K562 (cell line): ENCODE data around the gene LINS1. TPM values are rescaled to one million over a fixed set of nuclear protein-coding genes. Genes with fewer than 3 reads are reported as not detected.

ENCODE experiments used
- ATAC-seq: fragments of 200-7000 bp; cut with Tn5 transposase; 3 replicates; pipeline ENCODE4 v1.9.1; 2020; ENCODE audit warnings: moderate library complexity
- BruUV-seq: library from RNA; stranded (reverse); fragments of 400-500 nt; replicated peaks from 2 replicates; lab custom pipeline; 2021; lab: Mats Ljungman, UMichigan
- CTCF ChIA-PET: fragments of 300-600 bp; formaldehyde crosslinking; extraction: SDS; loops from one replicate; lab custom pipeline; 2021; ENCODE audit warnings: low intra/inter-chr PET ratio; lab: Yijun Ruan, JAX
- POLR2A ChIA-PET: fragments of 300-600, 350-650 bp; sonication (Branson Sonifier 250); formaldehyde crosslinking; extraction: SDS; loops from one replicate; lab custom pipeline; 2021; ENCODE audit warnings: antibody characterized with exemption, inconsistent platforms; lab: Yijun Ruan, JAX
- DNase-seq, 4 experiments: peaks; one replicate each; pipeline versions ENCODE4 v3.0.0 to v3.0.0-alpha.2; 2011 to 2018; ENCODE audit warnings: low spot score in 3 of 4, mixed read lengths in 3 of 4; ENCODE audit errors: extremely low read depth in 1 of 4
- FAIRE-seq: peaks from 2 replicates; lab custom pipeline; 2011; peaks lifted over from hg19 to GRCh38; lab: Jason Lieb, UNC
- H2AFZ ChIP-seq: 2 replicates; pipeline ENCODE4 v1.6.0; 2011; ENCODE audit warnings: low read depth, low read length, control low read depth, inconsistent platforms
- H3K27ac ChIP-seq: fragments of 200-600 bp; 3 replicates; pipeline ENCODE4 v1.8.0; 2011; ENCODE audit warnings: low read depth, mild to moderate bottlenecking, control low read depth, inconsistent platforms, low read length, moderate library complexity, mixed read lengths; ENCODE audit errors: extremely low read depth
- H3K27me3 ChIP-seq, 2 experiments: fragments of 300-600 bp in 1 of 2; 2 replicates in 1 of 2; 3 replicates in 1 of 2; pipeline versions ENCODE4 v1.6.0 to v1.8.0; 2011; ENCODE audit warnings: inconsistent platforms in 2 of 2, low read length in 2 of 2, mild to moderate bottlenecking in 1 of 2, mixed read lengths in 1 of 2, moderate library complexity in 1 of 2; ENCODE audit not compliant: control insufficient read depth in 2 of 2, insufficient read depth in 2 of 2
- H3K36me3 ChIP-seq: fragments of 300-600 bp; 3 replicates; pipeline ENCODE4 v1.8.0; 2011; ENCODE audit warnings: mild to moderate bottlenecking, low read length, inconsistent platforms; ENCODE audit not compliant: control insufficient read depth, insufficient read depth
- H3K4me1 ChIP-seq, 2 experiments: fragments of 200-600 bp in 1 of 2; replicated peaks in 1 of 2; 2 replicates in 1 of 2; 3 replicates in 1 of 2; pipeline versions ENCODE4 v1.5.1 to v1.8.0; 2011; ENCODE audit warnings: inconsistent platforms in 2 of 2, low read length in 2 of 2, mild to moderate bottlenecking in 1 of 2, mixed read lengths in 1 of 2, moderate library complexity in 1 of 2; ENCODE audit not compliant: control insufficient read depth in 2 of 2, insufficient read depth in 2 of 2
- H3K4me2 ChIP-seq: 2 replicates; pipeline ENCODE4 v1.6.1; 2011; ENCODE audit warnings: low read length, control low read depth, inconsistent platforms, mixed read lengths; ENCODE audit not compliant: insufficient read depth
- H3K4me3 ChIP-seq: fragments of 200-600 bp; sonication (generic), shearing (Covaris generic); 2 replicates; pipeline ENCODE4 v1.5.1; 2016; ENCODE audit warnings: control low read depth, inconsistent platforms
- H3K79me2 ChIP-seq: fragments of 200-600 bp; 3 replicates; pipeline ENCODE4 v1.8.0; 2011; ENCODE audit warnings: low read length, inconsistent platforms; ENCODE audit not compliant: control insufficient read depth, insufficient read depth
- H3K9ac ChIP-seq, 2 experiments: 2 replicates each; pipeline versions ENCODE4 v1.6.0 to v1.6.1; 2011; ENCODE audit warnings: low read depth in 2 of 2, low read length in 2 of 2, control low read depth in 1 of 2, inconsistent platforms in 1 of 2, mild to moderate bottlenecking in 1 of 2, mixed read lengths in 1 of 2; ENCODE audit not compliant: insufficient read depth in 1 of 2
- H3K9me1 ChIP-seq: one replicate; pipeline ENCODE4 v1.6.0; 2011; ENCODE audit warnings: inconsistent platforms, mild to moderate bottlenecking, low read length, moderate library complexity; ENCODE audit not compliant: control insufficient read depth, insufficient read depth
- H3K9me3 ChIP-seq: replicated peaks from 2 replicates; pipeline ENCODE4 v1.5.1; 2011; ENCODE audit warnings: low read depth, low read length, inconsistent platforms; ENCODE audit not compliant: control insufficient read depth, insufficient read depth
- H4K20me1 ChIP-seq: replicated peaks from 2 replicates; pipeline ENCODE4 v1.6.1; 2011; ENCODE audit warnings: low read length, inconsistent platforms, mixed read lengths; ENCODE audit not compliant: control insufficient read depth, insufficient read depth
- ARID1B ChIP-seq: fragments of 450-650 bp; IDR thresholded peaks from 2 replicates; pipeline ENCODE4 v1.6.1; 2016; ENCODE audit warnings: antibody characterized with exemption, mild to moderate bottlenecking, inconsistent platforms
- CTCF ChIP-seq, 3 experiments: IDR thresholded peaks in 2 of 3; conservative IDR thresholded peaks in 1 of 3; 2 replicates each; pipeline ENCODE4 v1.5.1; 2011 to 2012; ENCODE audit warnings: low read length in 3 of 3, mild to moderate bottlenecking in 3 of 3, control low read depth in 2 of 3, improper control_type of control experiment in 1 of 3, inconsistent platforms in 1 of 3, low read depth in 1 of 3, mixed read lengths in 1 of 3, moderate library complexity in 1 of 3; ENCODE audit not compliant: insufficient read depth in 2 of 3
- JUND ChIP-seq, 2 experiments: IDR thresholded peaks; 2 replicates in 1 of 2; 3 replicates in 1 of 2; pipeline ENCODE4 v1.6.1; 2011; ENCODE audit warnings: borderline replicate concordance in 2 of 2, low read depth in 2 of 2, low read length in 2 of 2, improper control_type of control experiment in 1 of 2, missing biosample characterization in 1 of 2, missing genetic modification characterization in 1 of 2, missing genetic modification reagents in 1 of 2
- KAT8 ChIP-seq: fragments of 450-650 bp; IDR thresholded peaks from 2 replicates; pipeline ENCODE4 v1.6.1; 2016; ENCODE audit warnings: low read depth, mild to moderate bottlenecking
- MAFF ChIP-seq: IDR thresholded peaks from 2 replicates; pipeline ENCODE4 v1.6.1; 2012; ENCODE audit warnings: low read length, improper control_type of control experiment
- MXI1 ChIP-seq: IDR thresholded peaks from 2 replicates; pipeline ENCODE4 v1.6.1; 2011; ENCODE audit warnings: low read depth, mild to moderate bottlenecking, improper control_type of control experiment, low read length
- SP1 ChIP-seq: sonication (generic); formaldehyde crosslinking; IDR thresholded peaks from 2 replicates; pipeline ENCODE4 v1.8.1; 2022; ENCODE audit warnings: mild to moderate bottlenecking, missing genetic modification reagents
- TAF9B ChIP-seq: fragments of 450-650 bp; IDR thresholded peaks from 2 replicates; pipeline ENCODE4 v1.6.1; 2018; ENCODE audit warnings: mild to moderate bottlenecking; ENCODE audit not compliant: partially characterized antibody
- TEAD4 ChIP-seq, 2 experiments: sonication (generic) in 1 of 2; formaldehyde crosslinking in 1 of 2; IDR thresholded peaks; 2 replicates each; pipeline versions ENCODE4 v1.6.1 to v1.8.0; 2012 to 2022; ENCODE audit warnings: borderline replicate concordance in 1 of 2, inconsistent platforms in 1 of 2, low read length in 1 of 2, mild to moderate bottlenecking in 1 of 2, missing genetic modification reagents in 1 of 2
- ZBTB2 ChIP-seq: fragments of 450-650 bp; IDR thresholded peaks from 2 replicates; pipeline ENCODE4 v1.6.1; 2016; ENCODE audit warnings: antibody characterized with exemption
- ZKSCAN8 ChIP-seq: fragments of 200-800 bp; sonication (Bioruptor generic); IDR thresholded peaks from 2 replicates; pipeline ENCODE4 v1.6.1; 2016; ENCODE audit warnings: missing genetic modification characterization, missing compliant biosample characterization
- WGBS: fragments of 100-300 bp; shearing (Covaris generic); methylation state at CpG from one replicate; pipeline ENCODE4 v1.1.6; 2016; ENCODE audit warnings: low coverage, mixed read lengths; ENCODE audit not compliant: insufficient coverage; ENCODE audit errors: missing lambda C conversion rate; 5-methylcytosine and 5-hydroxymethylcytosine counted together
- in situ Hi-C: fragments of 300-500 bp; cut with MboI; formaldehyde crosslinking; loops from 4 replicates; pipeline ENCODE4 v1.15.0; 2018; ENCODE audit warnings: inconsistent platforms, mixed read lengths
- intact Hi-C: fragments of 100-400 bp; cut with micrococcal nuclease; formaldehyde crosslinking; loops from 2 replicates; pipeline ENCODE4 v1.14.2; 2022
- polyA plus RNA-seq, 8 experiments: library from polyadenylated mRNA; depleted of rRNA in 4 of 8; stranded (reverse) in 5 of 8; unstranded in 3 of 8; fragments of >200 nt; fragmentation: Nextera tagmentation in 2 of 8; fragmentation: Illumina TruSeq in 1 of 8; extraction: Ambion mirVana in 2 of 8; extraction: Trizol in 1 of 8; gene quantifications; 2 replicates each; pipeline versions ENCODE4 v1.2.1 to v1.2.3, GENCODE V29; 2011 to 2014; ENCODE audit warnings: inconsistent platforms in 1 of 8, missing spikeins in 1 of 8
- total RNA-seq, 7 experiments: library from RNA; depleted of rRNA in 6 of 7; stranded (reverse); fragments of >200 nt in 6 of 7; fragmentation: Illumina TruSeq in 2 of 7; extraction: Trizol in 2 of 7; gene quantifications; 2 replicates each; pipeline versions ENCODE4 v1.2.1 to v1.2.3, GENCODE V29; 2011 to 2021; ENCODE audit warnings: low replicate concordance in 1 of 7
- TF ChIP-seq, protein P1 (sequence below), 2 experiments: fragments of 450-650 bp in 1 of 2; IDR thresholded peaks; 2 replicates each; pipeline ENCODE4 v1.6.1; 2011 to 2017; ENCODE audit warnings: low read depth in 2 of 2, antibody characterized with exemption in 1 of 2, borderline replicate concordance in 1 of 2, low read length in 1 of 2, mild to moderate bottlenecking in 1 of 2, mixed read lengths in 1 of 2; ENCODE audit not compliant: control insufficient read depth in 1 of 2
- TF ChIP-seq, protein P2 (sequence below): fragments of 250-450 bp; sonication (Bioruptor Pico); IDR thresholded peaks from 2 replicates; pipeline ENCODE4 v1.8.0; 2022; ENCODE audit warnings: moderate library complexity, mild to moderate bottlenecking, inconsistent platforms

Gene LINS1
- total and polyA plus RNA-seq, 9 of the 15 experiments (the other 6 are each of a cell fraction or from before 2014, with no cell fraction given), result 15.4 to 31.4 (median 24.6) TPM

- H3K9me1 ChIP-seq, result no peaks in the 10 kb centered on the region
- H3K4me1 ChIP-seq, result peaks cover 8 to 41% of the 10 kb centered on the region in 2 experiments
- ATAC-seq (peak; percentile 84), FAIRE-seq (peak; percentile 97), DNase-seq (peak; percentile 60 to 95 (median 70))
- H3K36me3 ChIP-seq, result peaks cover 25% of the 10 kb centered on the region; the same call in 2 of the 3 replicates
- H3K4me2 ChIP-seq, result peak overlapping the region; percentile 70
- peaks cover 100% of the 10 kb centered on the region for H3K79me2 ChIP-seq
- H3K27ac ChIP-seq, result peak overlapping the region; percentile 71
- ChIA-PET CTCF (interaction anchor here (0.8 kb wide), 1 partner anchor 247 kb away, joined by 3 read pairs; no protein-coding TSS in a partner anchor), POLR2A (interaction anchor here (0.6 to 1.1 kb wide), 7 partner anchors 8 to 1232 kb away, joined by 3 to 5 read pairs (median 3); no protein-coding TSS in a partner anchor)
- intact Hi-C loops (no loop called here), in situ Hi-C loops (no loop called here)
- H3K4me3 ChIP-seq, result peak overlapping the region; percentile 22
- no TSS peak for BruUV-seq
- 0% methylated on average over 7 of the region's 7 CpGs for WGBS
- no peaks in the 10 kb centered on the region for H3K27me3 ChIP-seq
- H3K9ac ChIP-seq, result peak overlapping the region; percentile 8 to 52; a peak in 3 of 4 replicates
- H3K9me3 ChIP-seq, result no peaks in the 10 kb centered on the region
- H2AFZ ChIP-seq, result no peak overlapping the region
- H4K20me1 ChIP-seq, result peaks cover 1% of the 10 kb centered on the region; the same call in 1 of the 2 replicates
- TF ChIP-seq ZKSCAN8 (no peak), CTCF (IDR thresholded peaks at IDR 0.05 in 2 of 3, conservative IDR thresholded peaks at IDR 0.05 in 1 of 3; ENCODE audit: insufficient read depth in 2 of 3, low read depth in 1 of 3, low read length in 3 of 3) (0 out of 6 replicates have a peak, but pooled peaks of 1 of the 3 experiments have one; percentile 1), KAT8 (no peak), JUND (IDR thresholded peaks at IDR 0.05; ENCODE audit: borderline replicate concordance, low read depth, low read length) (peak; percentile 73), JUND (tag; IDR thresholded peaks at IDR 0.05; ENCODE audit: borderline replicate concordance, low read depth, low read length) (peak; percentile 64; the same call in 2 of the 3 replicates), MAFF (peak; percentile 6; the same call in 1 of the 2 replicates), MXI1 (0 out of 2 replicates have a peak, but pooled peaks have one; percentile 46), TEAD4 (IDR thresholded peaks at IDR 0.05; ENCODE audit: low read length) (peak; percentile 65), TEAD4 (CRISPR knock-in tag; IDR thresholded peaks at IDR 0.05; ENCODE audit: borderline replicate concordance) (no peak), TAF9B (peak; percentile 24), ARID1B (peak; percentile 75), SP1 (CRISPR knock-in tag) (peak; percentile 69), ZBTB2 (0 out of 2 replicates have a peak, but pooled peaks have one; percentile 36)
- TF ChIP-seq, protein P1, sequence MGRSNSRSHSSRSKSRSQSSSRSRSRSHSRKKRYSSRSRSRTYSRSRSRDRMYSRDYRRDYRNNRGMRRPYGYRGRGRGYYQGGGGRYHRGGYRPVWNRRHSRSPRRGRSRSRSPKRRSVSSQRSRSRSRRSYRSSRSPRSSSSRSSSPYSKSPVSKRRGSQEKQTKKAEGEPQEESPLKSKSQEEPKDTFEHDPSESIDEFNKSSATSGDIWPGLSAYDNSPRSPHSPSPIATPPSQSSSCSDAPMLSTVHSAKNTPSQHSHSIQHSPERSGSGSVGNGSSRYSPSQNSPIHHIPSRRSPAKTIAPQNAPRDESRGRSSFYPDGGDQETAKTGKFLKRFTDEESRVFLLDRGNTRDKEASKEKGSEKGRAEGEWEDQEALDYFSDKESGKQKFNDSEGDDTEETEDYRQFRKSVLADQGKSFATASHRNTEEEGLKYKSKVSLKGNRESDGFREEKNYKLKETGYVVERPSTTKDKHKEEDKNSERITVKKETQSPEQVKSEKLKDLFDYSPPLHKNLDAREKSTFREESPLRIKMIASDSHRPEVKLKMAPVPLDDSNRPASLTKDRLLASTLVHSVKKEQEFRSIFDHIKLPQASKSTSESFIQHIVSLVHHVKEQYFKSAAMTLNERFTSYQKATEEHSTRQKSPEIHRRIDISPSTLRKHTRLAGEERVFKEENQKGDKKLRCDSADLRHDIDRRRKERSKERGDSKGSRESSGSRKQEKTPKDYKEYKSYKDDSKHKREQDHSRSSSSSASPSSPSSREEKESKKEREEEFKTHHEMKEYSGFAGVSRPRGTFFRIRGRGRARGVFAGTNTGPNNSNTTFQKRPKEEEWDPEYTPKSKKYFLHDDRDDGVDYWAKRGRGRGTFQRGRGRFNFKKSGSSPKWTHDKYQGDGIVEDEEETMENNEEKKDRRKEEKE (IDR thresholded peaks at IDR 0.05; ENCODE audit: borderline replicate concordance in 1 of 2, control insufficient read depth in 1 of 2, low read depth in 2 of 2, low read length in 1 of 2), result 0 out of 4 replicates have a peak, but pooled peaks of 1 of the 2 experiments have one; percentile 23
- TF ChIP-seq, protein P2, sequence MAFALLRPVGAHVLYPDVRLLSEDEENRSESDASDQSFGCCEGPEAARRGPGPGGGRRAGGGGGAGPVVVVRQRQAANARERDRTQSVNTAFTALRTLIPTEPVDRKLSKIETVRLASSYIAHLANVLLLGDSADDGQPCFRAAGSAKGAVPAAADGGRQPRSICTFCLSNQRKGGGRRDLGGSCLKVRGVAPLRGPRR, result no peak
Observed at GRCh38 chr15:100596792-100597191, 5.2 kb downstream of the LINS1 start.
